Loucy (cell line): ENCODE results near the gene DHX9.

ENCODE experiments used
- H2AFZ ChIP-seq: fragments of 200-600 bp; sonication (generic); 2 replicates; pipeline ENCODE4 v1.6.0; 2016; ENCODE audit warnings: antibody characterized with exemption, mild to moderate bottlenecking, low read length, moderate library complexity
- H3F3A ChIP-seq: fragments of 200-600 bp; 2 replicates; pipeline ENCODE4 v1.6.0; 2016; ENCODE audit warnings: antibody characterized with exemption, low read depth, mild to moderate bottlenecking
- H3K27me3 ChIP-seq: fragments of 200-600 bp; sonication (generic); 2 replicates; pipeline ENCODE4 v1.6.1; 2014; ENCODE audit warnings: low read length, mild to moderate bottlenecking; ENCODE audit not compliant: insufficient read depth, poor library complexity, severe bottlenecking
- H3K36me3 ChIP-seq: fragments of 200-600 bp; sonication (generic); 2 replicates; pipeline ENCODE4 v1.6.1; 2016; ENCODE audit warnings: low read length; ENCODE audit not compliant: insufficient read depth
- H3K4me1 ChIP-seq: fragments of 200-600 bp; sonication (generic); 2 replicates; pipeline ENCODE4 v1.5.1; 2014; ENCODE audit warnings: low read length, mild to moderate bottlenecking; ENCODE audit not compliant: insufficient read depth, poor library complexity, severe bottlenecking
- H3K4me2 ChIP-seq: fragments of 200-600 bp; sonication (generic); 2 replicates; pipeline ENCODE4 v1.6.0; 2014; ENCODE audit warnings: antibody characterized with exemption, low read length, low read depth, mild to moderate bottlenecking; ENCODE audit not compliant: poor library complexity, severe bottlenecking
- H3K4me3 ChIP-seq: fragments of 200-600 bp; sonication (generic); 2 replicates; pipeline ENCODE4 v1.5.1; 2014; ENCODE audit warnings: low read length, mild to moderate bottlenecking, mixed read lengths; ENCODE audit not compliant: poor library complexity, severe bottlenecking
- H3K79me2 ChIP-seq: fragments of 200-600 bp; sonication (generic); 2 replicates; pipeline ENCODE4 v1.6.1; 2014; ENCODE audit warnings: low read length; ENCODE audit not compliant: insufficient read depth
- H3K9ac ChIP-seq: fragments of 200-600 bp; sonication (generic); 2 replicates; pipeline ENCODE4 v1.6.0; 2014; ENCODE audit warnings: mild to moderate bottlenecking, low read depth, low read length, moderate library complexity; ENCODE audit not compliant: poor library complexity, severe bottlenecking
- H3K9me2 ChIP-seq: fragments of 200-600 bp; sonication (generic); replicated peaks from 2 replicates; pipeline ENCODE4 v1.6.1; 2016; ENCODE audit warnings: low read depth, low read length, mixed read lengths
- H3K9me3 ChIP-seq: fragments of 200-600 bp; sonication (generic); 2 replicates; pipeline ENCODE4 v1.6.1; 2014; ENCODE audit warnings: mild to moderate bottlenecking, antibody characterized with exemption, low read length, low read depth; ENCODE audit not compliant: insufficient read depth
- H4K20me1 ChIP-seq: fragments of 200-600 bp; sonication (generic); 2 replicates; pipeline ENCODE4 v1.6.0; 2014; ENCODE audit warnings: antibody characterized with exemption, low read length, mild to moderate bottlenecking; ENCODE audit not compliant: insufficient read depth, poor library complexity, severe bottlenecking
- CTCF ChIP-seq: fragments of 200-600 bp; sonication (generic); conservative IDR thresholded peaks from 2 replicates; pipeline ENCODE4 v1.5.1; 2014; ENCODE audit warnings: mild to moderate bottlenecking, antibody characterized with exemption, low read length
- EZH2phosphoT487 ChIP-seq: fragments of 200-600 bp; IDR thresholded peaks from 2 replicates; pipeline ENCODE4 v1.6.1; 2018; ENCODE audit warnings: antibody characterized with exemption, mild to moderate bottlenecking, moderate library complexity, borderline replicate concordance

The DHX9 gene

GRCh38 chr1:182817802-182818201 is 21.3 kb upstream of the DHX9 start:
- TF ChIP-seq CTCF (no peak), EZH2phosphoT487 (no peak)
- Histone ChIP-seq H4K20me1 (no peaks in the 10 kb centered on the region), H3K4me1 (no peaks in the 10 kb centered on the region), H3F3A (no peaks in the 10 kb centered on the region), H3K4me3 (no peak overlapping the region), H3K36me3 (no peaks in the 10 kb centered on the region), H2AFZ (no peak overlapping the region), H3K9me3 (no peaks in the 10 kb centered on the region), H3K27me3 (no peaks in the 10 kb centered on the region), H3K4me2 (no peak overlapping the region), H3K9me2 (no peaks in the 10 kb centered on the region), H3K9ac (no peak overlapping the region), H3K79me2 (no peaks in the 10 kb centered on the region)

GRCh38 chr1:182823220-182823619 is 15.9 kb upstream of the DHX9 start:
- no peaks in the 10 kb centered on the region for H3K36me3 ChIP-seq
- no peaks in the 10 kb centered on the region for H3K4me1 ChIP-seq
- no peaks in the 10 kb centered on the region for H3K27me3 ChIP-seq
- H3K9me3 ChIP-seq = no peaks in the 10 kb centered on the region
- no peak overlapping the region for H2AFZ ChIP-seq
- H3K9me2 ChIP-seq = no peaks in the 10 kb centered on the region
- H4K20me1 ChIP-seq = no peaks in the 10 kb centered on the region
- H3F3A ChIP-seq = no peaks in the 10 kb centered on the region
- no peak overlapping the region for H3K4me2 ChIP-seq
- no peak overlapping the region for H3K9ac ChIP-seq
- TF ChIP-seq EZH2phosphoT487 = no peak
- no peak for TF ChIP-seq CTCF
- H3K79me2 ChIP-seq = no peaks in the 10 kb centered on the region
- H3K4me3 ChIP-seq = no peak overlapping the region

GRCh38 chr1:182826892-182827291 is 12.3 kb upstream of the DHX9 start:
- Histone ChIP-seq H3K79me2 (no peaks in the 10 kb centered on the region), H3K9ac (no peak overlapping the region), H4K20me1 (no peaks in the 10 kb centered on the region), H3K4me1 (peaks cover 6% of the 10 kb centered on the region), H3K9me3 (no peaks in the 10 kb centered on the region), H3K4me3 (no peak overlapping the region), H3K27me3 (no peaks in the 10 kb centered on the region), H3K9me2 (no peaks in the 10 kb centered on the region), H2AFZ (no peak overlapping the region), H3F3A (no peaks in the 10 kb centered on the region), H3K36me3 (no peaks in the 10 kb centered on the region), H3K4me2 (no peak overlapping the region)
- TF ChIP-seq CTCF = no peak
- no peak for TF ChIP-seq EZH2phosphoT487
